Keratinocyte (primary cell): ENCODE data around the gene LDLRAD2. TPM values are rescaled to one million over a fixed set of nuclear protein-coding genes. Genes with fewer than 3 reads are reported as not detected.

Experiments used
- DNase-seq: peaks from one replicate; pipeline ENCODE4 v3.0.0-alpha.2; 2011; ENCODE audit warnings: low read depth, missing footprints, low spot score
- FAIRE-seq: peaks from 2 replicates; lab custom pipeline; 2011; peaks lifted over from hg19 to GRCh38; lab: Jason Lieb, UNC
- H2AFZ ChIP-seq: 2 replicates; pipeline ENCODE4 v1.6.0; 2012; ENCODE audit warnings: low read length, control low read depth, inconsistent platforms; ENCODE audit not compliant: control insufficient read depth
- H3K27ac ChIP-seq: 2 replicates; pipeline ENCODE4 v1.5.1; 2011; ENCODE audit warnings: low read length; ENCODE audit not compliant: control insufficient read depth, insufficient read depth
- H3K27me3 ChIP-seq: 3 replicates; pipeline ENCODE4 v1.6.0; 2011; ENCODE audit warnings: low read length; ENCODE audit not compliant: control insufficient read depth, insufficient read depth; ENCODE audit errors: extremely low read depth
- H3K36me3 ChIP-seq, 2 experiments: 2 replicates in 1 of 2; 3 replicates in 1 of 2; pipeline ENCODE4 v1.5.1; 2011; ENCODE audit warnings: low read length in 2 of 2, mild to moderate bottlenecking in 1 of 2; ENCODE audit not compliant: control insufficient read depth in 2 of 2, insufficient read depth in 2 of 2; ENCODE audit errors: extremely low read depth in 1 of 2
- H3K4me1 ChIP-seq: 3 replicates; pipeline ENCODE4 v1.5.1; 2011; ENCODE audit warnings: low read length; ENCODE audit not compliant: control insufficient read depth, insufficient read depth; ENCODE audit errors: extremely low read depth
- H3K4me2 ChIP-seq: 3 replicates; pipeline ENCODE4 v1.6.0; 2011; ENCODE audit warnings: low read depth, low read length; ENCODE audit not compliant: control insufficient read depth, insufficient read depth; ENCODE audit errors: extremely low read depth
- H3K4me3 ChIP-seq, 3 experiments: fragments of 200-600 bp in 1 of 3; sonication (generic) in 1 of 3; 2 replicates in 2 of 3; 3 replicates in 1 of 3; pipeline ENCODE4 v1.5.1; 2011 to 2016; ENCODE audit warnings: low read length in 3 of 3, mild to moderate bottlenecking in 3 of 3, control low read depth in 2 of 3, inconsistent platforms in 1 of 3, low read depth in 1 of 3, mixed read lengths in 1 of 3, mixed run types in 1 of 3, moderate library complexity in 1 of 3; ENCODE audit not compliant: control insufficient read depth in 2 of 3, insufficient read depth in 2 of 3; ENCODE audit errors: extremely low read depth in 1 of 3
- H3K79me2 ChIP-seq: 2 replicates; pipeline ENCODE4 v1.6.0; 2012; ENCODE audit warnings: low read length; ENCODE audit not compliant: control insufficient read depth, insufficient read depth
- H3K9ac ChIP-seq: 3 replicates; pipeline ENCODE4 v1.6.0; 2011; ENCODE audit warnings: low read length; ENCODE audit not compliant: control insufficient read depth, insufficient read depth; ENCODE audit errors: extremely low read depth
- H3K9me1 ChIP-seq: 3 replicates; pipeline ENCODE4 v1.6.0; 2011; ENCODE audit warnings: low read length; ENCODE audit not compliant: control insufficient read depth, insufficient read depth; ENCODE audit errors: extremely low read depth
- H3K9me3 ChIP-seq: 2 replicates; pipeline ENCODE4 v1.5.1; 2012; ENCODE audit warnings: low read depth, low read length; ENCODE audit not compliant: control insufficient read depth
- H4K20me1 ChIP-seq: 3 replicates; pipeline ENCODE4 v1.6.0; 2011; ENCODE audit warnings: low read length; ENCODE audit not compliant: control insufficient read depth, insufficient read depth; ENCODE audit errors: extremely low read depth
- EZH2 ChIP-seq: IDR thresholded peaks from one replicate; pipeline ENCODE4 v1.6.1; 2012; ENCODE audit warnings: inconsistent platforms, mild to moderate bottlenecking, low read length, moderate library complexity
- dilution Hi-C: fragments of 300-500 bp; cut with MboI; formaldehyde crosslinking; loops from one replicate; pipeline ENCODE4 v1.7.0; 2020; ENCODE audit warnings: low sequenced_read_pairs; ENCODE audit not compliant: extremely low pct_ligation_motif_present
- polyA plus RNA-seq, 5 experiments: library from polyadenylated mRNA; depleted of rRNA in 3 of 5; stranded (reverse) in 3 of 5; stranded (forward) in 1 of 5; unstranded in 1 of 5; fragments of >200 nt; gene quantifications; 1 replicate in 1 of 5; 2 replicates in 3 of 5; 3 replicates in 1 of 5; pipeline versions ENCODE4 v1.2.1 to v1.2.3, GENCODE V29; 2011 to 2012; ENCODE audit warnings: missing spikeins in 2 of 5, low read depth in 1 of 5, low replicate concordance in 1 of 5
- TF ChIP-seq, protein P1 (sequence below), 3 experiments: IDR thresholded peaks in 1 of 3; conservative IDR thresholded peaks in 1 of 3; optimal IDR thresholded peaks in 1 of 3; 2 replicates in 2 of 3; 3 replicates in 1 of 3; pipeline versions ENCODE3 to v1.5.1; 2011; ENCODE audit warnings: low read length in 3 of 3, mild to moderate bottlenecking in 3 of 3, moderate library complexity in 2 of 3, control low read depth in 1 of 3, inconsistent platforms in 1 of 3; ENCODE audit not compliant: insufficient read depth in 2 of 3; ENCODE audit errors: extremely low read depth in 1 of 3

LDLRAD2 gene
- polyA plus RNA-seq, 1 donor (not counting 4 experiments of a cell fraction or from before 2014, with no cell fraction given) = 0.07 TPM

DNA sequence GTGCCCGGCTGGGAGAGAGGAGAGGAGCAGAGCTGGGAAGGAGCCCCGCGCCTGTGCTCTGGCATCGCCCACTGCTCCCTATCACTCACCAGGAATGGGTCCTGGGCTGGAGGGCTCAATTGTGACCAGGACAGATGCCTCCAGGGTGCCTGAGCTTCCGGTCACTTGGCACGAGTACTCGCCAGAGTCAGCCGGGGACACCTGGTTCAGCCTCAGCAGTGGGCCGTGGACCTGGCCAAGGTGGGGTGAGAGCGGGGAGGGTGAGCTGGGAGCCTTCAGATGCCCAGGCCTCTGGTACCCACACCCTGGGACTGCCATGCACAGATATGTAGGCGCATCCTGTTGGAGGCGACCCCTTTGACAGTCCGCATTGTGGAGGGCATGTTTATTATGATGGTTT lies 31.1 kb downstream of the LDLRAD2 start:
- Histone ChIP-seq H3K4me1 (no peaks in the 10 kb centered on the region), H3K9me3 (no peaks in the 10 kb centered on the region), H3K27me3 (no peaks in the 10 kb centered on the region), H3K27ac (no peak overlapping the region), H2AFZ (no peak overlapping the region), H3K36me3 (peaks cover 39 to 55% of the 10 kb centered on the region in 2 experiments), H3K4me3 (no peak overlapping the region), H4K20me1 (no peaks in the 10 kb centered on the region), H3K9me1 (no peaks in the 10 kb centered on the region), H3K4me2 (no peak overlapping the region), H3K79me2 (no peaks in the 10 kb centered on the region), H3K9ac (no peak overlapping the region)
- TF ChIP-seq EZH2 = no peak
- TF ChIP-seq, protein P1, sequence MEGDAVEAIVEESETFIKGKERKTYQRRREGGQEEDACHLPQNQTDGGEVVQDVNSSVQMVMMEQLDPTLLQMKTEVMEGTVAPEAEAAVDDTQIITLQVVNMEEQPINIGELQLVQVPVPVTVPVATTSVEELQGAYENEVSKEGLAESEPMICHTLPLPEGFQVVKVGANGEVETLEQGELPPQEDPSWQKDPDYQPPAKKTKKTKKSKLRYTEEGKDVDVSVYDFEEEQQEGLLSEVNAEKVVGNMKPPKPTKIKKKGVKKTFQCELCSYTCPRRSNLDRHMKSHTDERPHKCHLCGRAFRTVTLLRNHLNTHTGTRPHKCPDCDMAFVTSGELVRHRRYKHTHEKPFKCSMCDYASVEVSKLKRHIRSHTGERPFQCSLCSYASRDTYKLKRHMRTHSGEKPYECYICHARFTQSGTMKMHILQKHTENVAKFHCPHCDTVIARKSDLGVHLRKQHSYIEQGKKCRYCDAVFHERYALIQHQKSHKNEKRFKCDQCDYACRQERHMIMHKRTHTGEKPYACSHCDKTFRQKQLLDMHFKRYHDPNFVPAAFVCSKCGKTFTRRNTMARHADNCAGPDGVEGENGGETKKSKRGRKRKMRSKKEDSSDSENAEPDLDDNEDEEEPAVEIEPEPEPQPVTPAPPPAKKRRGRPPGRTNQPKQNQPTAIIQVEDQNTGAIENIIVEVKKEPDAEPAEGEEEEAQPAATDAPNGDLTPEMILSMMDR (optimal IDR thresholded peaks at IDR 0.05 in 1 of 3, IDR thresholded peaks at IDR 0.05 in 1 of 3, conservative IDR thresholded peaks at IDR 0.05 in 1 of 3; ENCODE audit: extremely low read depth in 1 of 3, insufficient read depth in 2 of 3, low read length in 3 of 3) = no peak
- no peak for DNase-seq
- dilution Hi-C loops = no loop called here
- FAIRE-seq = no peak

DNA sequence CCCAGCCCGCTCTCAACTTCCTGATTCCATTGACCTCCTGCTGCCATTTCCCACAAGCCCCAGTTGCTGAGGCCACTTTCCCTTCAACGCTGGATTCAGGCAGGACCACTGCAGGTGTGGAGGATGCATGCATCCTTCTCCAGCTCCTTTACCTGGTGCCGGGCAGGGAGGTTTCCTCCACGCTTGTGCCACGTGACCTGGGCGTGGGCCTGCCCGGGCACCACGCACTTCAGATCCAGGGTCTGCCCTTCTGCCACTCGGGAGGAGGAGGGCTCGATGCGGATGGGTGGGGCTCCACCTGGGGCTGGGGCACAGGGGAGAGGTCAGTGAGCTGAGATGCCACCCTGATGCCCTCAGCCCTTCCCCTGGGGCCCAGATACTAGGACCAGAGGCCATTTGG lies 31.9 kb downstream of the LDLRAD2 start:
- Histone ChIP-seq H3K79me2 (no peaks in the 10 kb centered on the region), H3K9me1 (no peaks in the 10 kb centered on the region), H3K36me3 (peaks cover 39 to 56% of the 10 kb centered on the region in 2 experiments), H3K4me3 (no peak overlapping the region), H3K27ac (no peak overlapping the region), H4K20me1 (no peaks in the 10 kb centered on the region), H3K4me1 (no peaks in the 10 kb centered on the region), H2AFZ (no peak overlapping the region), H3K9ac (no peak overlapping the region), H3K4me2 (no peak overlapping the region), H3K27me3 (no peaks in the 10 kb centered on the region), H3K9me3 (no peaks in the 10 kb centered on the region)
- no peak for FAIRE-seq
- no peak for DNase-seq
- dilution Hi-C loops = no loop called here
- TF ChIP-seq EZH2 = no peak
- TF ChIP-seq, protein P1 (optimal IDR thresholded peaks at IDR 0.05 in 1 of 3, IDR thresholded peaks at IDR 0.05 in 1 of 3, conservative IDR thresholded peaks at IDR 0.05 in 1 of 3; ENCODE audit: extremely low read depth in 1 of 3, insufficient read depth in 2 of 3, low read length in 3 of 3) = no peak
